Testis (tissue), 2 donors: ENCODE results near the gene GPATCH2L.

Experiments
- CTCF ChIP-seq, 3 experiments: fragments of 450-650 bp in 2 of 3; fragments of 200-600 bp in 1 of 3; sonication (generic) in 1 of 3; IDR thresholded peaks; one replicate each; pipeline ENCODE4 v1.5.1; 2016 to 2019; ENCODE audit warnings: antibody characterized with exemption in 3 of 3, mild to moderate bottlenecking in 2 of 3, moderate library complexity in 1 of 3
- POLR2A ChIP-seq: fragments of 450-650 bp; IDR thresholded peaks from one replicate; pipeline ENCODE4 v1.6.1; 2017; ENCODE audit warnings: antibody characterized with exemption, mild to moderate bottlenecking, moderate library complexity

- TF ChIP-seq CTCF (IDR thresholded peaks at IDR 0.05), result no peak
- TF ChIP-seq POLR2A, result no peak
Measured at GRCh38 chr14:76256545-76256944, 104.8 kb downstream of the GPATCH2L start.
